HL-60 (cell line): ENCODE measurements around the gene RAMP3.

ENCODE experiments used
- DNase-seq, 2 experiments: peaks; one replicate each; pipeline ENCODE4 v3.0.0-alpha.2; 2010 to 2020; ENCODE audit warnings: low read depth in 1 of 2, low spot score in 1 of 2
- H3K27ac ChIP-seq: fragments of 250-450 bp; sonication (Bioruptor Pico); replicated peaks from 2 replicates; pipeline ENCODE4 v1.5.1; 2020; ENCODE audit warnings: mild to moderate bottlenecking, moderate library complexity
- H3K27me3 ChIP-seq: fragments of 250-450 bp; sonication (Bioruptor Pico); 2 replicates; pipeline ENCODE4 v1.5.1; 2021; ENCODE audit warnings: mild to moderate bottlenecking, moderate library complexity; ENCODE audit not compliant: insufficient read depth, poor library complexity, severe bottlenecking
- H3K4me3 ChIP-seq: replicated peaks from 2 replicates; pipeline ENCODE4 v1.5.1; 2011; ENCODE audit warnings: mild to moderate bottlenecking, control low read depth, low read length; ENCODE audit not compliant: insufficient read depth
- CTCF ChIP-seq: IDR thresholded peaks from one replicate; pipeline ENCODE4 v1.5.1; 2011; ENCODE audit warnings: low read length, control low read depth, inconsistent platforms; ENCODE audit not compliant: insufficient read depth
- GABPA ChIP-seq: IDR thresholded peaks from 2 replicates; pipeline ENCODE4 v1.6.1; 2012; ENCODE audit warnings: low read depth
- POLR2AphosphoS5 ChIP-seq: IDR thresholded peaks from 2 replicates; pipeline ENCODE4 v1.6.1; 2012; ENCODE audit warnings: low read depth
- REST ChIP-seq: IDR thresholded peaks from 2 replicates; pipeline ENCODE4 v1.6.1; 2012; ENCODE audit warnings: low read depth; ENCODE audit not compliant: insufficient replicate concordance
- SPI1 ChIP-seq: IDR thresholded peaks from 2 replicates; pipeline ENCODE4 v1.6.1; 2012; ENCODE audit warnings: low read depth, mild to moderate bottlenecking, borderline replicate concordance

Gene RAMP3

GRCh38 chr7:45184326-45185027 is 26.9 kb downstream of the RAMP3 start:
- TF ChIP-seq POLR2AphosphoS5 (no peak), CTCF (no peak)
- Histone ChIP-seq H3K27ac (no peak overlapping the region), H3K4me3 (no peak overlapping the region), H3K27me3 (no peaks in the 10 kb centered on the region)
- DNase-seq: no peak

- H3K4me3 ChIP-seq: no peak overlapping the region
- no peak overlapping the region for H3K27ac ChIP-seq
- DNase-seq: no peak
- H3K27me3 ChIP-seq: no peaks in the 10 kb centered on the region
- TF ChIP-seq GABPA (no peak), CTCF (no peak), SPI1 (no peak), REST (no peak), POLR2AphosphoS5 (no peak)
These were observed 27.7 kb downstream of the RAMP3 start for GRCh38 chr7:45185028-45185863.

GRCh38 chr7:45185864-45186250 is 28.3 kb downstream of the RAMP3 start:
- Histone ChIP-seq H3K4me3 (no peak overlapping the region), H3K27ac (no peak overlapping the region), H3K27me3 (no peaks in the 10 kb centered on the region)
- no peak for TF ChIP-seq POLR2AphosphoS5
- TF ChIP-seq REST: no peak
- no peak for TF ChIP-seq GABPA
- TF ChIP-seq SPI1: no peak
- TF ChIP-seq CTCF: no peak
- DNase-seq: no peak
